H1 (cell line): Measurements from ENCODE around the gene SOX6. TPM values are rescaled to one million over a fixed set of nuclear protein-coding genes. Genes with fewer than 3 reads are reported as not detected.

Experiments used
- CTCF ChIA-PET: fragments of 300-600 bp; sonication (Branson Sonifier 250); formaldehyde crosslinking; loops from one replicate; lab custom pipeline; 2021; ENCODE audit not compliant: partially characterized antibody; lab: Charles Lee
- POLR2A ChIA-PET: fragments of 300-600 bp; sonication (Branson Sonifier 250); formaldehyde crosslinking; loops from one replicate; lab custom pipeline; 2021; ENCODE audit warnings: inconsistent platforms; ENCODE audit not compliant: partially characterized antibody; lab: Charles Lee
- DNase-seq, 2 experiments: peaks; one replicate each; pipeline versions ENCODE4 v3.0.0 to v3.0.0-alpha.2; 2010 to 2022; ENCODE audit warnings: low spot score in 2 of 2, low read depth in 1 of 2, mixed read lengths in 1 of 2
- FAIRE-seq: peaks from 2 replicates; lab custom pipeline; 2011; peaks lifted over from hg19 to GRCh38; lab: Jason Lieb, UNC
- H2AFZ ChIP-seq: 2 replicates; pipeline ENCODE4 v1.8.1; 2012; ENCODE audit warnings: low read length, inconsistent platforms
- H2AK5ac ChIP-seq: 2 replicates; pipeline ENCODE4 v1.6.1; 2013; ENCODE audit warnings: low read depth, low read length
- H2BK120ac ChIP-seq: replicated peaks from 2 replicates; pipeline ENCODE3; 2013; ENCODE audit warnings: low read depth, low read length, inconsistent platforms
- H2BK12ac ChIP-seq: 2 replicates; pipeline ENCODE4 v1.6.1; 2013; ENCODE audit warnings: low read depth, low read length
- H2BK15ac ChIP-seq: 2 replicates; pipeline ENCODE4 v1.6.1; 2013; ENCODE audit warnings: low read length
- H2BK20ac ChIP-seq: 2 replicates; pipeline ENCODE4 v1.6.1; 2013; ENCODE audit warnings: low read length
- H2BK5ac ChIP-seq: 2 replicates; pipeline ENCODE4 v1.6.1; 2013; ENCODE audit warnings: low read depth, low read length
- H3K14ac ChIP-seq: 2 replicates; pipeline ENCODE4 v1.6.1; 2013; ENCODE audit warnings: inconsistent platforms; ENCODE audit not compliant: insufficient read length
- H3K18ac ChIP-seq: 2 replicates; pipeline ENCODE4 v1.6.1; 2013; ENCODE audit warnings: low read length; ENCODE audit errors: extremely low read depth
- H3K23ac ChIP-seq: 2 replicates; pipeline ENCODE4 v1.6.1; 2013; ENCODE audit warnings: inconsistent platforms; ENCODE audit not compliant: insufficient read length
- H3K23me2 ChIP-seq: 2 replicates; pipeline ENCODE4 v1.6.1; 2013; ENCODE audit warnings: low read depth, low read length
- H3K27ac ChIP-seq: 2 replicates; pipeline ENCODE4 v1.6.1; 2011; ENCODE audit warnings: low read depth, low read length, inconsistent platforms
- H3K27me3 ChIP-seq, 4 experiments: replicated peaks in 1 of 4; 1 replicate in 1 of 4; 2 replicates in 3 of 4; pipeline versions ENCODE4 v1.6.1 to v1.8.1; 2011 to 2013; ENCODE audit warnings: low read length in 3 of 4, mild to moderate bottlenecking in 3 of 4, inconsistent platforms in 2 of 4, mixed read lengths in 2 of 4, moderate library complexity in 1 of 4; ENCODE audit not compliant: control insufficient read depth in 3 of 4, insufficient read depth in 3 of 4; ENCODE audit errors: extremely low read depth in 1 of 4
- H3K36me3 ChIP-seq, 4 experiments: 2 replicates each; pipeline versions ENCODE4 v1.6.1 to v1.8.1; 2011 to 2013; ENCODE audit warnings: mild to moderate bottlenecking in 4 of 4, low read length in 3 of 4, moderate library complexity in 2 of 4, control low read depth in 1 of 4, inconsistent platforms in 1 of 4; ENCODE audit not compliant: insufficient read depth in 4 of 4, control insufficient read depth in 2 of 4
- H3K4ac ChIP-seq: replicated peaks from 2 replicates; pipeline ENCODE3; 2013; ENCODE audit warnings: low read length, low read depth, mixed read lengths, inconsistent platforms; ENCODE audit not compliant: insufficient read length
- H3K4me1 ChIP-seq, 4 experiments: replicated peaks in 1 of 4; 1 replicate in 1 of 4; 2 replicates in 3 of 4; pipeline versions ENCODE4 v1.6.1 to v1.8.1; 2011 to 2013; ENCODE audit warnings: low read length in 3 of 4, inconsistent platforms in 2 of 4, mixed read lengths in 1 of 4; ENCODE audit not compliant: insufficient read depth in 4 of 4, control insufficient read depth in 3 of 4
- H3K4me2 ChIP-seq, 2 experiments: 2 replicates each; pipeline versions ENCODE4 v1.6.1 to v1.8.1; 2011 to 2013; ENCODE audit warnings: low read depth in 2 of 2, low read length in 2 of 2, control low read depth in 1 of 2, inconsistent platforms in 1 of 2, mild to moderate bottlenecking in 1 of 2; ENCODE audit not compliant: insufficient read depth in 1 of 2
- H3K4me3 ChIP-seq, 4 experiments: fragments of 200-600, 300-600 bp in 1 of 4; sonication (generic), shearing (Covaris generic), sonication (Bioruptor Twin) in 1 of 4; 2 replicates each; pipeline versions ENCODE4 v1.5.1 to v1.8.1; 2011 to 2016; ENCODE audit warnings: low read length in 4 of 4, low read depth in 3 of 4, control low read depth in 2 of 4, inconsistent platforms in 2 of 4, mild to moderate bottlenecking in 2 of 4, mixed read lengths in 1 of 4, moderate library complexity in 1 of 4; ENCODE audit not compliant: insufficient read depth in 2 of 4; ENCODE audit errors: extremely low read depth in 1 of 4
- H3K56ac ChIP-seq: replicated peaks from 2 replicates; pipeline ENCODE3; 2013; ENCODE audit warnings: low read depth, mild to moderate bottlenecking, mixed read lengths, low read length, inconsistent platforms; ENCODE audit not compliant: insufficient read length
- H3K79me1 ChIP-seq: 2 replicates; pipeline ENCODE4 v1.6.1; 2013; ENCODE audit warnings: low read depth, low read length, control low read depth
- H3K79me2 ChIP-seq, 2 experiments: 2 replicates each; pipeline versions ENCODE4 v1.6.1 to v1.8.1; 2012 to 2013; ENCODE audit warnings: low read length in 2 of 2, mild to moderate bottlenecking in 2 of 2, inconsistent platforms in 1 of 2; ENCODE audit not compliant: insufficient read depth in 2 of 2, control insufficient read depth in 1 of 2
- H3K9ac ChIP-seq, 4 experiments: replicated peaks in 1 of 4; 1 replicate in 1 of 4; 2 replicates in 3 of 4; pipeline versions ENCODE4 v1.6.1 to v1.8.1; 2011 to 2013; ENCODE audit warnings: low read depth in 3 of 4, low read length in 3 of 4, control low read depth in 2 of 4, mild to moderate bottlenecking in 2 of 4, moderate library complexity in 2 of 4, inconsistent platforms in 1 of 4; ENCODE audit errors: extremely low read depth in 1 of 4
- H3K9me3 ChIP-seq, 2 experiments: 2 replicates each; pipeline versions ENCODE4 v1.6.1 to v1.8.1; 2012 to 2013; ENCODE audit warnings: mild to moderate bottlenecking in 2 of 2, moderate library complexity in 2 of 2, control low read depth in 1 of 2, inconsistent platforms in 1 of 2, low read depth in 1 of 2, low read length in 1 of 2, mixed read lengths in 1 of 2; ENCODE audit not compliant: insufficient read depth in 2 of 2
- H4K20me1 ChIP-seq, 2 experiments: replicated peaks in 1 of 2; 2 replicates each; pipeline versions ENCODE3 to v1.8.1; 2011 to 2013; ENCODE audit warnings: inconsistent platforms in 2 of 2, low read length in 2 of 2, mild to moderate bottlenecking in 1 of 2; ENCODE audit not compliant: insufficient read depth in 2 of 2, control insufficient read depth in 1 of 2
- H4K5ac ChIP-seq: 2 replicates; pipeline ENCODE4 v1.6.1; 2013; ENCODE audit warnings: low read length, low read depth, mixed read lengths, inconsistent platforms; ENCODE audit not compliant: insufficient read length
- H4K8ac ChIP-seq: 2 replicates; pipeline ENCODE4 v1.8.0; 2013; ENCODE audit warnings: mild to moderate bottlenecking, moderate library complexity, low read length, inconsistent platforms; ENCODE audit not compliant: insufficient read depth; ENCODE audit errors: extremely low read depth
- H4K91ac ChIP-seq: replicated peaks from 2 replicates; pipeline ENCODE3; 2013; ENCODE audit warnings: low read length, mixed read lengths, inconsistent platforms; ENCODE audit not compliant: insufficient read length
- ASH2L ChIP-seq: fragments of 200-600, 300-600 bp; sonication (generic); IDR thresholded peaks from one replicate; pipeline ENCODE4 v1.7.1; 2017; ENCODE audit warnings: low read length
- CEBPB ChIP-seq: IDR thresholded peaks from 2 replicates; pipeline ENCODE4 v1.6.1; 2012; ENCODE audit warnings: low read depth, low read length
- GABPA ChIP-seq: IDR thresholded peaks from 2 replicates; pipeline ENCODE4 v1.6.1; 2011; ENCODE audit warnings: mild to moderate bottlenecking, low read length, moderate library complexity, borderline replicate concordance; ENCODE audit not compliant: insufficient read depth
- JUND ChIP-seq: IDR thresholded peaks from 2 replicates; pipeline ENCODE4 v1.6.1; 2011; ENCODE audit warnings: mild to moderate bottlenecking, improper control_type of control experiment, low read length
- polyA plus RNA-seq, 7 experiments: library from polyadenylated mRNA; depleted of rRNA in 3 of 7; stranded (reverse) in 5 of 7; unstranded in 2 of 7; fragments of >200 nt in 5 of 7; fragments of 200-250 nt in 2 of 7; gene quantifications; 1 replicate in 5 of 7; 2 replicates in 1 of 7; 4 replicates in 1 of 7; pipeline versions ENCODE4 v1.2.1 to v1.2.3, GENCODE V29; 2011 to 2013; ENCODE audit warnings: missing spikeins in 2 of 7, mixed read lengths in 2 of 7
- total RNA-seq: library from RNA; stranded (reverse); fragmentation: NEBNext Ultra II Directional; extraction: Animal tissue kit (Norgen Biotek cat#: 25700); gene quantifications from 2 replicates; pipeline ENCODE4 v1.2.1, GENCODE V29; 2021
- TF ChIP-seq, protein P1 (sequence below), 3 experiments: IDR thresholded peaks; 1 replicate in 2 of 3; 2 replicates in 1 of 3; pipeline versions ENCODE4 v1.5.1 to v1.6.1; 2011; ENCODE audit warnings: low read length in 3 of 3, mild to moderate bottlenecking in 3 of 3, inconsistent platforms in 2 of 3, low read depth in 1 of 3, moderate library complexity in 1 of 3; ENCODE audit not compliant: insufficient read depth in 1 of 3; ENCODE audit errors: control extremely low read depth in 1 of 3

SOX6 gene
- total and polyA plus RNA-seq, 2 of the 8 experiments (the other 6 are each of a cell fraction or from before 2014, with no cell fraction given) = 0.09 TPM; not detected in 1

DNA sequence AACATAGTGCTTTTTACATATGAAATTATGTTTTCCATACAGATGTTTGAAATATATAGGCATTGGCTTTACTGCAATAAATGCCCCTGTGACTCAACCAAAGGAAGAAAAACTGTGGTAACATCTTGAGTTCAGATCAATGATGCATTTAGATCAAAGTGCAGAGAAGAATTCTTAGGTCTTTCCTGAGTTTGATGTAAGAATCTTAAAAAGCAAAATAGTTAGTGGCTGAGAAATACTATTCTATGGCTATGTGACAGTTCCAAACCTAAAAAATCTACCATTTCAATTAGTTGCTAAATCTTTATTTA lies 93.7 kb downstream of the SOX6 start:
- Histone ChIP-seq H4K20me1 (no peaks in the 10 kb centered on the region), H4K91ac (no peak overlapping the region), H3K79me2 (no peaks in the 10 kb centered on the region), H3K23ac (no peak overlapping the region), H2BK5ac (no peak overlapping the region), H3K18ac (no peak overlapping the region), H3K27ac (no peak overlapping the region), H3K9me3 (no peaks in the 10 kb centered on the region), H3K4me2 (no peak overlapping the region), H2BK120ac (no peak overlapping the region), H3K36me3 (no peaks in the 10 kb centered on the region), H2BK12ac (no peak overlapping the region), H3K23me2 (no peaks in the 10 kb centered on the region), H3K79me1 (no peaks in the 10 kb centered on the region), H3K27me3 (no peaks in the 10 kb centered on the region), H2BK20ac (no peak overlapping the region), H3K9ac (no peak overlapping the region), H4K5ac (no peak overlapping the region), H3K56ac (no peak overlapping the region), H3K4me1 (no peaks in the 10 kb centered on the region), H3K4ac (no peak overlapping the region), H2AK5ac (no peak overlapping the region), H2BK15ac (no peak overlapping the region), H4K8ac (no peak overlapping the region), H2AFZ (no peak overlapping the region), H3K4me3 (no peak overlapping the region), H3K14ac (no peak overlapping the region)
- CTCF ChIA-PET = interaction anchor here (1.2 kb wide), 1 partner anchor 10 kb away, joined by 5 read pairs; no protein-coding TSS in a partner anchor
- no peak for DNase-seq
- POLR2A ChIA-PET = no interaction called here
- TF ChIP-seq JUND (no peak), GABPA (no peak), ASH2L (no peak), CEBPB (no peak)
- TF ChIP-seq, protein P1, sequence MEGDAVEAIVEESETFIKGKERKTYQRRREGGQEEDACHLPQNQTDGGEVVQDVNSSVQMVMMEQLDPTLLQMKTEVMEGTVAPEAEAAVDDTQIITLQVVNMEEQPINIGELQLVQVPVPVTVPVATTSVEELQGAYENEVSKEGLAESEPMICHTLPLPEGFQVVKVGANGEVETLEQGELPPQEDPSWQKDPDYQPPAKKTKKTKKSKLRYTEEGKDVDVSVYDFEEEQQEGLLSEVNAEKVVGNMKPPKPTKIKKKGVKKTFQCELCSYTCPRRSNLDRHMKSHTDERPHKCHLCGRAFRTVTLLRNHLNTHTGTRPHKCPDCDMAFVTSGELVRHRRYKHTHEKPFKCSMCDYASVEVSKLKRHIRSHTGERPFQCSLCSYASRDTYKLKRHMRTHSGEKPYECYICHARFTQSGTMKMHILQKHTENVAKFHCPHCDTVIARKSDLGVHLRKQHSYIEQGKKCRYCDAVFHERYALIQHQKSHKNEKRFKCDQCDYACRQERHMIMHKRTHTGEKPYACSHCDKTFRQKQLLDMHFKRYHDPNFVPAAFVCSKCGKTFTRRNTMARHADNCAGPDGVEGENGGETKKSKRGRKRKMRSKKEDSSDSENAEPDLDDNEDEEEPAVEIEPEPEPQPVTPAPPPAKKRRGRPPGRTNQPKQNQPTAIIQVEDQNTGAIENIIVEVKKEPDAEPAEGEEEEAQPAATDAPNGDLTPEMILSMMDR (IDR thresholded peaks at IDR 0.05; ENCODE audit: control extremely low read depth in 1 of 3, insufficient read depth in 1 of 3, low read depth in 1 of 3, low read length in 3 of 3) = no peak
- FAIRE-seq = no peak
